ENCODE data around the gene OR2A12.

DNA sequence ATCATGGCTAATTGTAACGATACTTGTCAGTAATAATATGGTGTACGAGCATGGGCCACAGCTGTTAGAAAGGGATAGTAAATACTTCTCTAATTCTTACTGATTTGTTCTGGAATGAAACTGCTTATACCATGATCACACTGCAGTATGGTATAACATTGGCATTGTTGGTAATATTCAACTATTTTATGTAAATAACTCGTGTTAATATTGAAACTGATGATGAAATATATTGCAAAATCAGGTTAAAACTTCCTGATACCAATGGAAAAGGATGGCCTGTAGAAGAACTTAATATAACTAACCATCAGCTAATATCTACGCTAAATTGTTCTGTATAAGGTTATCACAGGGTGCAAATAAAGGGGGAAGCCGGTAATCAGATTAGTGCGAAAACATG, 47.2 kb downstream of the OR2A12 start:
- TF ChIP-seq NFIC (IDR thresholded peaks at IDR 0.05) (no peak), CREB1 (IDR thresholded peaks at IDR 0.05; ENCODE audit: low read depth) (no peak), YY1 (IDR thresholded peaks at IDR 0.05; ENCODE audit: low read depth) (no peak), TAF1 (IDR thresholded peaks at IDR 0.05; ENCODE audit: low read depth) (no peak), ZBTB7A (IDR thresholded peaks at IDR 0.05; ENCODE audit: low read depth) (no peak), TCF12 (IDR thresholded peaks at IDR 0.05; ENCODE audit: low read depth) (no peak), RAD21 (IDR thresholded peaks at IDR 0.05; ENCODE audit: low read depth) (no peak), FOXM1 (IDR thresholded peaks at IDR 0.05; ENCODE audit: borderline replicate concordance, low read depth) (no peak), EGR1 (IDR thresholded peaks at IDR 0.05) (no peak), EP300 (IDR thresholded peaks at IDR 0.05; ENCODE audit: borderline replicate concordance) (no peak), CEBPB (IDR thresholded peaks at IDR 0.05) (no peak)
- TF ChIP-seq, protein P1, sequence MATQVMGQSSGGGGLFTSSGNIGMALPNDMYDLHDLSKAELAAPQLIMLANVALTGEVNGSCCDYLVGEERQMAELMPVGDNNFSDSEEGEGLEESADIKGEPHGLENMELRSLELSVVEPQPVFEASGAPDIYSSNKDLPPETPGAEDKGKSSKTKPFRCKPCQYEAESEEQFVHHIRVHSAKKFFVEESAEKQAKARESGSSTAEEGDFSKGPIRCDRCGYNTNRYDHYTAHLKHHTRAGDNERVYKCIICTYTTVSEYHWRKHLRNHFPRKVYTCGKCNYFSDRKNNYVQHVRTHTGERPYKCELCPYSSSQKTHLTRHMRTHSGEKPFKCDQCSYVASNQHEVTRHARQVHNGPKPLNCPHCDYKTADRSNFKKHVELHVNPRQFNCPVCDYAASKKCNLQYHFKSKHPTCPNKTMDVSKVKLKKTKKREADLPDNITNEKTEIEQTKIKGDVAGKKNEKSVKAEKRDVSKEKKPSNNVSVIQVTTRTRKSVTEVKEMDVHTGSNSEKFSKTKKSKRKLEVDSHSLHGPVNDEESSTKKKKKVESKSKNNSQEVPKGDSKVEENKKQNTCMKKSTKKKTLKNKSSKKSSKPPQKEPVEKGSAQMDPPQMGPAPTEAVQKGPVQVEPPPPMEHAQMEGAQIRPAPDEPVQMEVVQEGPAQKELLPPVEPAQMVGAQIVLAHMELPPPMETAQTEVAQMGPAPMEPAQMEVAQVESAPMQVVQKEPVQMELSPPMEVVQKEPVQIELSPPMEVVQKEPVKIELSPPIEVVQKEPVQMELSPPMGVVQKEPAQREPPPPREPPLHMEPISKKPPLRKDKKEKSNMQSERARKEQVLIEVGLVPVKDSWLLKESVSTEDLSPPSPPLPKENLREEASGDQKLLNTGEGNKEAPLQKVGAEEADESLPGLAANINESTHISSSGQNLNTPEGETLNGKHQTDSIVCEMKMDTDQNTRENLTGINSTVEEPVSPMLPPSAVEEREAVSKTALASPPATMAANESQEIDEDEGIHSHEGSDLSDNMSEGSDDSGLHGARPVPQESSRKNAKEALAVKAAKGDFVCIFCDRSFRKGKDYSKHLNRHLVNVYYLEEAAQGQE (IDR thresholded peaks at IDR 0.05; ENCODE audit: low read depth), result no peak
- TF ChIP-seq, protein P2, sequence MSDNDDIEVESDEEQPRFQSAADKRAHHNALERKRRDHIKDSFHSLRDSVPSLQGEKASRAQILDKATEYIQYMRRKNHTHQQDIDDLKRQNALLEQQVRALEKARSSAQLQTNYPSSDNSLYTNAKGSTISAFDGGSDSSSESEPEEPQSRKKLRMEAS (IDR thresholded peaks at IDR 0.05), result no peak
